Measurements from ENCODE around the gene RC3H2.

- no peak for TF ChIP-seq ELK1 (IDR thresholded peaks at IDR 0.05; ENCODE audit: low read depth, low read length)
- no peak for TF ChIP-seq CTCF (IDR thresholded peaks at IDR 0.05)
These were observed 8.0 kb upstream of the RC3H2 start, which contains the start of gene ZBTB6 for GRCh38 chr9:122912964-122913673.
